Dermis blood vessel endothelial cell (primary cell): ENCODE results near the gene TMEM167A. TPM values are rescaled to one million over a fixed set of nuclear protein-coding genes. Genes with fewer than 3 reads are reported as not detected.

Source experiments
- DNase-seq: peaks from one replicate; pipeline ENCODE4 v3.0.0; 2010
- total RNA-seq: library from RNA; depleted of rRNA; stranded (reverse); fragments of >200 nt; gene quantifications from 2 replicates; pipeline ENCODE4 v1.2.3, GENCODE V29; 2014

The TMEM167A gene
- total RNA-seq, 1 donor from 2014 or later: 57.7 TPM

- DNase-seq: no peak
Measured at GRCh38 chr5:83034528-83035207, 42.5 kb downstream of the TMEM167A start.

GRCh38 chr5:83034036-83034435 is 43.2 kb downstream of the TMEM167A start:
- DNase-seq: no peak

GRCh38 chr5:83031381-83031780 is 45.8 kb downstream of the TMEM167A start:
- DNase-seq: no peak

- no peak for DNase-seq
Measured at GRCh38 chr5:83029912-83030311, 47.3 kb downstream of the TMEM167A start.

GRCh38 chr5:83026930-83027687 is 50.1 kb downstream of the TMEM167A start:
- peak; percentile 31 for DNase-seq

GRCh38 chr5:83026516-83026915 is 50.7 kb downstream of the TMEM167A start:
- no peak for DNase-seq

GRCh38 chr5:83025690-83026478 is 51.3 kb downstream of the TMEM167A start:
- DNase-seq: no peak

- no peak for DNase-seq
Measured at GRCh38 chr5:83022334-83022733, 54.9 kb downstream of the TMEM167A start.

- DNase-seq: no peak
Measured at GRCh38 chr5:83015676-83016075, 61.5 kb downstream of the TMEM167A start.

- no peak for DNase-seq
Measured at GRCh38 chr5:83011985-83012384, 65.2 kb downstream of the TMEM167A start.

GRCh38 chr5:83009408-83009807 is 67.8 kb downstream of the TMEM167A start:
- DNase-seq: no peak

- no peak for DNase-seq
Measured at GRCh38 chr5:83007755-83008154, 69.4 kb downstream of the TMEM167A start.

- no peak for DNase-seq
Measured at GRCh38 chr5:83006683-83007283, 70.4 kb downstream of the TMEM167A start.

- DNase-seq: no peak
Measured at GRCh38 chr5:83003791-83004190, 73.4 kb downstream of the TMEM167A start.

Other genes starting within 250 kb of the TMEM167A start
- gene XRCC4, start 153 bp upstream of the TMEM167A start, total RNA-seq: 6.5 and 9.6 TPM in 2 replicates